Smooth muscle cell of the coronary artery (primary cell): ENCODE results near the gene TMEM132E. TPM values are rescaled to one million over a fixed set of nuclear protein-coding genes. Genes with fewer than 3 reads are reported as not detected.

Experiments used
- total RNA-seq: library from RNA; depleted of rRNA; stranded (reverse); fragments of >200 nt; gene quantifications from 2 replicates; pipeline ENCODE4 v1.2.3, GENCODE V29; 2014; ENCODE audit warnings: low replicate concordance

TMEM132E gene
- under 0.01 TPM in 1 of 2 replicates, not detected in the other for total RNA-seq

DNA sequence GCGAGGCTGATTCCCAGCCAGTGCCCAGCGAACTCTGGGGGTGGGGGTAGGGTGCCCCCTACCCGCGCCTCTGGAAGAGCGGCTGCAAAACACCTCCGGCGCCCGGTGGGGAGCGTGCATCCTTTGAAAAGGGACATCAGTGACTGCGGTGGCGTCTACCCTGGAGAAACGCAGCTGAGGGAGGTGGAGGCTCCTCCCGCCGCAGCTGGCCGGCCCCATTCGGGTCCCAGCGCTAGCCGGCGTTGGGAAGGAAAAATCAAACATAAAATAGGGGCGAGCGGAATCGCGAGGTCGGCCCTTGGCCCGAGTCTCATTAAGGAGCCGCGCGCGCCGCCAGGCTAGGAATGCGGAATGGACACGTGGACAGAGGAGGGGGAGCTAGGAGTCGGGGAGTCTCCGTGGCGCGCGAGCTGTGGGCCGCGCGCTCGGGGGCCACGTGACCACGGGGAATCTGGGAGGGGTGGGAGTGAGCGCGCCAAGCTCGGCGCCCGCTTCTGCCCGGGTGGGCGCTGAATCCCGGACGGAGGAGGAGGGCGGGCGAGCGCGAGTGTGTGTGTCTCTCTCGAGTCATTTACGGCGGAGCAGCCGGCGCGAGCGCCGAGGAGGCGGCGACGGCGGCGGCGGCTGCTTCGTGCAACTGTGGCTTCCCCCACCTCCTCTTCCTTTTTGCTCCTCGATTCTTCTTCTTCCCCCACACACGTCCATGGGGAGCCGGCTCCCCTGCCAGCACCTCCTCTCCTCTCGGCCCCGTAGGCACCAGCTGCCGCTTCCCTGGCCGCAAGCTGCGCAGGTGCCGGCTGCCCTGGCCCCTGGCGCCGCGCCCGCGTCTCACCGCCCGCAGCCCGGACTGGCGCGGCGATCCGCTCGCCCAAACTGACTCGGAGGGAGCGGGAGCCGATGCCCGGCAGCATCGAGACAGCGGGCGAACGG lies at the start of gene TMEM132E:
TMEM132E (plus strand) TSS at position 566 of the 930 bp plus-strand sequence. CDS start 1,495 bp downstream, outside the sequence.

Other genes with a start within 250 kb of the TMEM132E start
- gene CCL13, start 223.1 kb upstream of the TMEM132E start, total RNA-seq = 2.0 TPM in 1 of 2 replicates, not detected in the other
- gene CCL1, start 216.3 kb upstream of the TMEM132E start, total RNA-seq = not detected in 2 replicates